22Rv1 (cell line): ENCODE results near the gene TTC21B.

Source experiments
- CTCF ChIP-seq: fragments of 450-650 bp; IDR thresholded peaks from 2 replicates; pipeline ENCODE4 v1.5.1; 2017; ENCODE audit warnings: mild to moderate bottlenecking
- ZFX ChIP-seq: fragments of 450-650 bp; IDR thresholded peaks from 2 replicates; pipeline ENCODE4 v1.6.1; 2017; ENCODE audit warnings: antibody characterized with exemption, borderline replicate concordance

GRCh38 chr2:165905269-165905668, 48.3 kb downstream of the TTC21B start:
- TF ChIP-seq CTCF (no peak), ZFX (no peak)
